Glomerular visceral epithelial cell (primary cell): ENCODE data around the gene TPST1.

Experiments
- DNase-seq: peaks from one replicate; pipeline ENCODE4 v3.0.0-alpha.2; 2016; ENCODE audit errors: extremely low spot score

TPST1 gene

GRCh38 chr7:66238773-66239466 lies 33.8 kb downstream of the TPST1 start:
- no peak for DNase-seq

GRCh38 chr7:66239467-66239856 lies 34.3 kb downstream of the TPST1 start:
- no peak for DNase-seq

- DNase-seq: no peak
Measured at GRCh38 chr7:66245008-66245407, 39.9 kb downstream of the TPST1 start.

- no peak for DNase-seq
Measured at GRCh38 chr7:66246554-66247171, 41.5 kb downstream of the TPST1 start.

GRCh38 chr7:66247380-66248078 lies 42.4 kb downstream of the TPST1 start:
- DNase-seq: no peak

GRCh38 chr7:66250711-66251110 lies 45.6 kb downstream of the TPST1 start:
- DNase-seq: peak; percentile 62

- DNase-seq: no peak
Measured at GRCh38 chr7:66255534-66256100, 50.5 kb downstream of the TPST1 start.

- no peak for DNase-seq
Measured at GRCh38 chr7:66256281-66256680, 51.1 kb downstream of the TPST1 start.

- DNase-seq: no peak
Measured at GRCh38 chr7:66257481-66257880, 52.3 kb downstream of the TPST1 start.

- no peak for DNase-seq
Measured at GRCh38 chr7:66258409-66258808, 53.3 kb downstream of the TPST1 start.

GRCh38 chr7:66261941-66262340 lies 56.8 kb downstream of the TPST1 start:
- DNase-seq: peak; percentile 88

- no peak for DNase-seq
Measured at GRCh38 chr7:66263936-66264335, 58.8 kb downstream of the TPST1 start.

- peak; percentile 23 for DNase-seq
Measured at GRCh38 chr7:66265566-66265965, 60.4 kb downstream of the TPST1 start.

- DNase-seq: peak; percentile 79
Measured at GRCh38 chr7:66267249-66267648, 62.1 kb downstream of the TPST1 start.

GRCh38 chr7:66269978-66270377 lies 64.8 kb downstream of the TPST1 start:
- no peak for DNase-seq

- no peak for DNase-seq
Measured at GRCh38 chr7:66272321-66272720, 67.2 kb downstream of the TPST1 start.

GRCh38 chr7:66276363-66276762 lies 71.2 kb downstream of the TPST1 start:
- no peak for DNase-seq

- DNase-seq: no peak
Measured at GRCh38 chr7:66277492-66277891, 72.4 kb downstream of the TPST1 start.

GRCh38 chr7:66279912-66280311 lies 74.8 kb downstream of the TPST1 start:
- no peak for DNase-seq

- peak; percentile 94 for DNase-seq
Measured at GRCh38 chr7:66281678-66282590, 76.8 kb downstream of the TPST1 start.

- no peak for DNase-seq
Measured at GRCh38 chr7:66282591-66282935, 77.4 kb downstream of the TPST1 start.
